Heart left ventricle (tissue), 16 donors: ENCODE results near the gene MEF2A. TPM values are rescaled to one million over a fixed set of nuclear protein-coding genes. Genes with fewer than 3 reads are reported as not detected.

ENCODE experiments used
- ATAC-seq, 4 donors: fragments of 200-7000 bp; cut with Tn5 transposase; one replicate each; pipeline ENCODE4 v1.9.1; 2020 to 2022; ENCODE audit warnings: moderate library complexity in 4 of 4, mild to moderate bottlenecking in 3 of 4, moderate number of reproducible peaks in 1 of 4
- DNase-seq, 5 donors: peaks; one replicate each; pipeline ENCODE4 v3.0.0-alpha.2; 2020
- H3K27ac ChIP-seq, 12 donors: fragments of 200-600 bp; sonication (generic) in 4 of 12; one replicate each; pipeline versions ENCODE4 v1.5.0 to v1.8.0; 2016 to 2022; ENCODE audit warnings: mild to moderate bottlenecking in 2 of 12
- H3K27me3 ChIP-seq, 9 donors: fragments of 200-600 bp; sonication (generic) in 2 of 9; one replicate each; pipeline versions ENCODE4 v1.5.1 to v1.8.0; 2016 to 2022; ENCODE audit warnings: mild to moderate bottlenecking in 3 of 9
- H3K36me3 ChIP-seq, 9 donors: fragments of 200-600 bp; sonication (generic) in 2 of 9; one replicate each; pipeline versions ENCODE4 v1.5.0 to v1.8.0; 2018 to 2022; ENCODE audit warnings: mild to moderate bottlenecking in 2 of 9
- H3K4me1 ChIP-seq, 12 donors: fragments of 200-600 bp; sonication (generic) in 4 of 12; one replicate each; pipeline versions ENCODE4 v1.5.0 to v1.8.0; 2016 to 2022; ENCODE audit warnings: mild to moderate bottlenecking in 3 of 12
- H3K4me3 ChIP-seq, 12 donors: fragments of 200-600 bp; sonication (generic) in 4 of 12; one replicate each; pipeline versions ENCODE4 v1.5.0 to v1.8.0; 2017 to 2022; ENCODE audit warnings: mild to moderate bottlenecking in 9 of 12, moderate library complexity in 4 of 12
- H3K9me3 ChIP-seq, 12 donors: fragments of 200-600 bp; sonication (generic) in 4 of 12; one replicate each; pipeline versions ENCODE4 v1.5.0 to v1.8.0; 2016 to 2022; ENCODE audit warnings: mild to moderate bottlenecking in 1 of 12
- CTCF ChIP-seq, 12 donors: fragments of 200-600 bp; sonication (generic) in 4 of 12; IDR thresholded peaks; one replicate each; pipeline versions ENCODE4 v1.5.0 to v1.8.0; 2018 to 2022; ENCODE audit warnings: antibody characterized with exemption in 12 of 12, mild to moderate bottlenecking in 5 of 12
- POLR2A ChIP-seq, 2 donors: fragments of 450-650 bp; IDR thresholded peaks; one replicate each; pipeline ENCODE4 v1.6.1; 2017; ENCODE audit warnings: antibody characterized with exemption in 2 of 2, mild to moderate bottlenecking in 2 of 2, moderate library complexity in 2 of 2
- WGBS, 4 donors: extraction: QIAGEN DNeasy Blood & Tissue Kit in 2 of 4; methylation state at CpG; one replicate each; pipeline versions ENCODE4 v1.1.5 to v1.1.7; 2013 to 2018; 5-methylcytosine and 5-hydroxymethylcytosine counted together
- intact Hi-C, 10 donors: fragments of 100-400 bp; cut with DNase I; formaldehyde crosslinking; loops; one replicate each; pipeline versions ENCODE4 v1.11.1 to v1.14.2; 2022
- polyA plus RNA-seq, 2 donors: library from polyadenylated mRNA; stranded (reverse); fragments of 200-250 nt; gene quantifications; one replicate each; pipeline ENCODE4 v1.2.3, GENCODE V29; 2013
- total RNA-seq, 9 donors: library from RNA; depleted of rRNA in 2 of 9; stranded (reverse); fragments of >200 nt in 2 of 9; fragmentation: NEBNext Ultra II Directional in 3 of 9; extraction: Animal tissue kit (Norgen Biotek cat#: 25700) in 3 of 9; gene quantifications; one replicate each; pipeline versions ENCODE4 v1.1.0 to v1.2.4, GENCODE V29; 2016 to 2023
- donor health status: ischemic (EF 13 %, LVEDD 7.1; RV severe dilation, severe dysfunction).
- donor health status: healthy with polysubstance abuse.
- donor health status: DM: no; HTN: yes; CAD: no.
- donor health status: DM: no; HTN: no; CAD: no.
- donor health status: ischemic (EF 25% LVEDD 6.9; RV normal size, moderate dysfunction).
- donor health status: ischemic (EF 25% LVEDD 5.7; RV mildly dilated, moderate dysfunction).
- donor health status: healthy.
- donor health status: DM: yes; HTN: yes; CAD: no.
- donor health status: ischemic (EF 35%, LVEDD 5.7; RV mildly dilated, moderate dysfunction).
- donor health status: nonischemic (EF 11% LVEDD 7.7; RV severe dilation, severe dysfunction).
- donor health status: DM: yes; HTN: yes; CAD: no.
- donor health status: PGD.
- donor health status: ischemic (EF 29% LVEDD 5.4; RV normal size, mild dysfunction).
- donor health status: nonischemic (EF 23%, LVEDD 6.1; RV moderate dilation, normal function).

MEF2A gene
- total and polyA plus RNA-seq, 11 donors, result 53.4 to 192 (median 153) TPM

- TF ChIP-seq CTCF (IDR thresholded peaks at IDR 0.05), result no peak
- no peak for TF ChIP-seq POLR2A (IDR thresholded peaks at IDR 0.05)
- H3K9me3 ChIP-seq, result peaks cover 0 to 29% (median 2%) of the 10 kb centered on the region in 12 donors
- intact Hi-C loops, result loop anchor here in 4 of 10 donors (5.0 to 10.0 kb wide), 5 partner anchors 91 to 261 kb away; partner anchors contain the start of gene MEF2A (in 2 of the 4)
- ATAC-seq, result peak; percentile 35 to 90 (median 63)
- H3K27ac ChIP-seq, result peak overlapping the region; percentile 13 to 82 (median 72)
- WGBS, 4 donors, result 48 to 61% (median 60%) methylated on average over 9 of the region's 9 CpGs
- no peaks in the 10 kb centered on the region for H3K27me3 ChIP-seq
- H3K4me3 ChIP-seq, result no peak overlapping the region
- DNase-seq, result no peak
- peaks cover 3 to 34% (median 17%) of the 10 kb centered on the region in 12 donors for H3K4me1 ChIP-seq
- H3K36me3 ChIP-seq, result peaks cover 0 to 53% (median 27%) of the 10 kb centered on the region in 9 donors
These were observed 117.4 kb downstream of the MEF2A start for GRCh38 chr15:99683000-99683670.

- WGBS, 4 donors, result 97 to 100% (median 99%) methylated on average over 1 of the region's 1 CpG
- H3K9me3 ChIP-seq, result peaks cover 0 to 29% (median 2%) of the 10 kb centered on the region in 12 donors
- peaks cover 0 to 55% (median 40%) of the 10 kb centered on the region in 9 donors for H3K36me3 ChIP-seq
- no peak overlapping the region for H3K27ac ChIP-seq
- H3K27me3 ChIP-seq, result no peaks in the 10 kb centered on the region
- H3K4me3 ChIP-seq, result no peak overlapping the region
- no peak for ATAC-seq
- intact Hi-C loops, result loop anchor here in 2 of 10 donors (5.0 to 10.0 kb wide), 2 partner anchors 111 to 234 kb away; no protein-coding TSS in a partner anchor
- H3K4me1 ChIP-seq, result peaks cover 3 to 39% (median 17%) of the 10 kb centered on the region in 12 donors
- TF ChIP-seq POLR2A (IDR thresholded peaks at IDR 0.05) (no peak), CTCF (IDR thresholded peaks at IDR 0.05) (no peak)
- no peak for DNase-seq
These were observed 120.5 kb downstream of the MEF2A start for GRCh38 chr15:99686290-99686689.

- intact Hi-C loops, result no loop called here
- no peaks in the 10 kb centered on the region for H3K27me3 ChIP-seq
- ATAC-seq (peak in 2 of 4 donors; percentile 31 to 37), DNase-seq (peak in 1 of 5 donors; percentile 36)
- H3K4me3 ChIP-seq, result no peak overlapping the region
- TF ChIP-seq CTCF (IDR thresholded peaks at IDR 0.05) (no peak), POLR2A (IDR thresholded peaks at IDR 0.05) (no peak)
- H3K27ac ChIP-seq, result peak overlapping the region in 1 of 12 donors; percentile 3
- H3K4me1 ChIP-seq, result peaks cover 0 to 30% (median 5%) of the 10 kb centered on the region in 12 donors
- 77 to 83% (median 80%) methylated on average over 3 of the region's 3 CpGs for WGBS, 4 donors
- H3K36me3 ChIP-seq, result peaks cover 0 to 94% (median 80%) of the 10 kb centered on the region in 9 donors
- H3K9me3 ChIP-seq, result no peaks in the 10 kb centered on the region
These were observed 127.0 kb downstream of the MEF2A start for GRCh38 chr15:99692825-99693224.

GRCh38 chr15:99696096-99696495, 130.3 kb downstream of the MEF2A start:
- DNase-seq (no peak), ATAC-seq (peak; percentile 57 to 81 (median 72))
- TF ChIP-seq CTCF (IDR thresholded peaks at IDR 0.05) (no peak), POLR2A (IDR thresholded peaks at IDR 0.05) (no peak)
- Histone ChIP-seq H3K36me3 (peaks cover 0 to 70% (median 53%) of the 10 kb centered on the region in 9 donors), H3K27me3 (no peaks in the 10 kb centered on the region), H3K4me3 (no peak overlapping the region), H3K27ac (peak overlapping the region in 9 of 12 donors; percentile 0 to 62 (median 30)), H3K4me1 (peaks cover 0 to 33% (median 4%) of the 10 kb centered on the region in 12 donors), H3K9me3 (no peaks in the 10 kb centered on the region)
- intact Hi-C loops, result no loop called here
- 21 to 40% (median 30%) methylated on average over 2 of the region's 2 CpGs for WGBS, 4 donors
